ENCODE measurements around the gene TRIM44.
"Not testable (repeated sequence)": the region's sequence is repeated elsewhere in the genome, so short reads cannot be mapped to it uniquely, and the experiment has no call there.

TRIM44 gene

GRCh38 chr11:35711173-35711910 is 48.8 kb downstream of the TRIM44 start:
- no peak overlapping the region for H3K27ac ChIP-seq
- no peak overlapping the region for H3K4me3 ChIP-seq

- Histone ChIP-seq H3K27ac (no peak overlapping the region), H3K4me3 (no peak overlapping the region)
Measured at GRCh38 chr11:35711924-35712323, 49.3 kb downstream of the TRIM44 start.

GRCh38 chr11:35712533-35712932 is 50.0 kb downstream of the TRIM44 start:
- Histone ChIP-seq H3K27ac (no peak overlapping the region), H3K4me3 (no peak overlapping the region)

- no peak overlapping the region for H3K4me3 ChIP-seq
- H3K27ac ChIP-seq = no peak overlapping the region
Measured at GRCh38 chr11:35714882-35715627, 52.5 kb downstream of the TRIM44 start.

- H3K4me3 ChIP-seq, H3K27ac ChIP-seq: not testable (repeated sequence)
Measured at GRCh38 chr11:35715677-35716076, 53.1 kb downstream of the TRIM44 start.

- no peak overlapping the region for H3K27ac ChIP-seq
- no peak overlapping the region for H3K4me3 ChIP-seq
Measured at GRCh38 chr11:35717043-35717442, 54.5 kb downstream of the TRIM44 start.

- H3K27ac ChIP-seq = no peak overlapping the region
Measured at GRCh38 chr11:35717520-35717919, 54.9 kb downstream of the TRIM44 start.

GRCh38 chr11:35721651-35722282 is 59.2 kb downstream of the TRIM44 start:
- H3K27ac ChIP-seq = peak overlapping the region in 2 of 21 experiments; percentile 15 to 49

More at GRCh38 chr11:35717520-35717919, 54.9 kb downstream of the TRIM44 start:
- no peak overlapping the region for H3K4me3 ChIP-seq

GRCh38 chr11:35722641-35723040 is 60.1 kb downstream of the TRIM44 start:
- Histone ChIP-seq H3K4me3 (no peak overlapping the region), H3K27ac (peak overlapping the region in 2 of 21 experiments; percentile 15 to 49)

More at GRCh38 chr11:35721651-35722282, 59.2 kb downstream of the TRIM44 start:
- no peak overlapping the region for H3K4me3 ChIP-seq

- no peak overlapping the region for H3K4me3 ChIP-seq
- H3K27ac ChIP-seq = no peak overlapping the region
Measured at GRCh38 chr11:35723493-35723892, 60.9 kb downstream of the TRIM44 start.

- no peak overlapping the region for H3K27ac ChIP-seq
- no peak overlapping the region for H3K4me3 ChIP-seq
Measured at GRCh38 chr11:35723913-35724312, 61.3 kb downstream of the TRIM44 start.

GRCh38 chr11:35725885-35726284 is 63.3 kb downstream of the TRIM44 start:
- Histone ChIP-seq H3K27ac (no peak overlapping the region), H3K4me3 (no peak overlapping the region)

- Histone ChIP-seq H3K4me3 (no peak overlapping the region), H3K27ac (no peak overlapping the region)
Measured at GRCh38 chr11:35727140-35727539, 64.6 kb downstream of the TRIM44 start.

GRCh38 chr11:35730254-35730653 is 67.7 kb downstream of the TRIM44 start:
- no peak overlapping the region for H3K27ac ChIP-seq
- no peak overlapping the region for H3K4me3 ChIP-seq

- no peak overlapping the region for H3K4me3 ChIP-seq
- no peak overlapping the region for H3K27ac ChIP-seq
Measured at GRCh38 chr11:35734669-35735410, 72.3 kb downstream of the TRIM44 start.

- no peak overlapping the region for H3K27ac ChIP-seq
- H3K4me3 ChIP-seq = no peak overlapping the region
Measured at GRCh38 chr11:35735411-35735810, 72.8 kb downstream of the TRIM44 start.

GRCh38 chr11:35735903-35736302 is 73.3 kb downstream of the TRIM44 start:
- Histone ChIP-seq H3K27ac (no peak overlapping the region), H3K4me3 (no peak overlapping the region)

GRCh38 chr11:35736952-35737351 is 74.4 kb downstream of the TRIM44 start:
- Histone ChIP-seq H3K4me3 (no peak overlapping the region), H3K27ac (no peak overlapping the region)

- H3K27ac ChIP-seq = no peak overlapping the region
Measured at GRCh38 chr11:35740061-35740799, 77.7 kb downstream of the TRIM44 start.

More at GRCh38 chr11:35740061-35740799, 77.7 kb downstream of the TRIM44 start:
- no peak overlapping the region for H3K4me3 ChIP-seq
